GM18951 (cell line): ENCODE measurements around the gene POLD2.

ENCODE experiments used
- POLR2A ChIP-seq: IDR thresholded peaks from 4 replicates; pipeline ENCODE4 v1.6.1; 2011; ENCODE audit warnings: mild to moderate bottlenecking; ENCODE audit not compliant: insufficient read length, insufficient read depth; ENCODE audit errors: extremely low read depth
- in situ Hi-C: fragments of 300-500 bp; cut with MboI; formaldehyde crosslinking; loops from one replicate; pipeline ENCODE4 v1.12.0; 2022; ENCODE audit warnings: low sequenced_read_pairs, mixed read lengths, inconsistent platforms; ENCODE audit not compliant: unreplicated experiment

Gene POLD2

GRCh38 chr7:44117801-44118429 lies 5.4 kb downstream of the POLD2 start:
- in situ Hi-C loops: no loop called here
- no peak for TF ChIP-seq POLR2A

GRCh38 chr7:44116789-44117666 lies 6.3 kb downstream of the POLD2 start:
- no peak for TF ChIP-seq POLR2A
- in situ Hi-C loops: no loop called here

- TF ChIP-seq POLR2A: no peak
- in situ Hi-C loops: no loop called here
These were observed 7.1 kb downstream of the POLD2 start for GRCh38 chr7:44116087-44116788.

- in situ Hi-C loops: no loop called here
- no peak for TF ChIP-seq POLR2A
These were observed 8.6 kb downstream of the POLD2 start for GRCh38 chr7:44114586-44115310.

- no peak for TF ChIP-seq POLR2A
- in situ Hi-C loops: no loop called here
These were observed 9.5 kb downstream of the POLD2 start for GRCh38 chr7:44113764-44114354.

- in situ Hi-C loops: no loop called here
- no peak for TF ChIP-seq POLR2A
These were observed 10.2 kb downstream of the POLD2 start for GRCh38 chr7:44112997-44113763.

- in situ Hi-C loops: no loop called here
- no peak for TF ChIP-seq POLR2A
These were observed 10.9 kb downstream of the POLD2 start for GRCh38 chr7:44112231-44112996.

- in situ Hi-C loops: no loop called here
These were observed 11.6 kb downstream of the POLD2 start for GRCh38 chr7:44111761-44112160.

GRCh38 chr7:44110719-44111635 lies 12.4 kb downstream of the POLD2 start:
- TF ChIP-seq POLR2A: no peak
- in situ Hi-C loops: no loop called here

More at GRCh38 chr7:44111761-44112160, 11.6 kb downstream of the POLD2 start:
- no peak for TF ChIP-seq POLR2A

GRCh38 chr7:44109991-44110390 lies 13.4 kb downstream of the POLD2 start:
- in situ Hi-C loops: no loop called here
- TF ChIP-seq POLR2A: no peak
